ENCODE data around the gene PATL2. TPM values are rescaled to one million over a fixed set of nuclear protein-coding genes. Genes with fewer than 3 reads are reported as not detected.
"Not testable (repeated sequence)": the region's sequence is repeated elsewhere in the genome, so short reads cannot be mapped to it uniquely, and the experiment has no call there.

PATL2 gene
- total and polyA plus RNA-seq, 2 donors (not counting 1 experiment from before 2014, with no cell fraction given) = 0.40 to 1.3 TPM

DNA sequence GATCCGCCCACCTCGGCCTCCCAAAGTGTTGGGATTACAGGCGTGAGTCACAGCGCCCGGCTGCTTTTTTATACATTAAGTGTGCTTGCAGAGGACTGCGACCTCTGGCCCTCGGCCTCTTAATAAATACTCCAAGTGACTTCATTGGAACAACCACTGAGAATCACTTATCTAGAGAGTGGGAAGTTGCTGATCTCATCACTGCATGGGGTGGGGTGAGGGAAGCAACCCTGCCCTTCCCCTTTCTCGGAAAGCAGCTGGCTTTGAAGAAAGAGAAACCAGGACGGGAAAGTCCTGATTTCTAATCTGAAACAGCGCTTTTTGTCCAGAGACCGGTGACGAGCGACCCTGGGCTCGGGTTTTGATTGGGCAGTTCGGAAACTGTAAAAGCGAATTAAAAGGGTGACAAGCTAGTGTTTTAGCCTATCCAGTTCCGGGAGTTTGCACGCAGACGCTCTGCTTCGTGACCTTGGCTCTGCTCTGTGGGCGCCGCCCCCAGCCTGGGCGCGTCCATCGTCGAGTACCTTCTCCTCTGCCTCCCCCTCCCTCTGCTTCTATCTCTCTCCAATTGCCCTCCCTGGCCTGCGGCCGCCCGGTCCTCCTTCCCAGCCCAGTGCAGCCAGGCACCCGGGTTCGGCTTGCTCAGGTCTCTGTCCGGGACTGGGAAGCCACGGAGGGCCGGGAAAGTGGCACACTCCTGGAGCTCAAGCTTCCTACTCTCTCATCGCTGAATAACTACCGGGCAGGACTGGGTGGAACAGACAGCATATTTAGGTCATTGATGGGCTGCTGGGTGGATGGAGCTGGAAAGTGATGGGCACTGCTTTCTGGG lies 17.7 kb upstream of the PATL2 start:
- no peaks in the 10 kb centered on the region for H3K36me3 ChIP-seq (ENCODE audit: control insufficient read depth, insufficient read depth, low read length)
- H3K79me2 ChIP-seq (ENCODE audit: control insufficient read depth, insufficient read depth, low read length) = peaks cover 12% of the 10 kb centered on the region
- H3K4me2 ChIP-seq (ENCODE audit: extremely low read depth, insufficient read depth, low read length) = peak overlapping the region; percentile 83
- H3K9me3 ChIP-seq (ENCODE audit: control insufficient read depth, insufficient read depth, low read depth, low read length) = no peaks in the 10 kb centered on the region
- H3K27me3 ChIP-seq (ENCODE audit: control insufficient read depth, insufficient read depth, low read length) = no peaks in the 10 kb centered on the region
- H3K27ac ChIP-seq (ENCODE audit: insufficient read depth, low read length) = peak overlapping the region; percentile 95
- H3K4me1 ChIP-seq (ENCODE audit: control insufficient read depth, extremely low read depth, insufficient read depth, low read length) = peaks cover 10% of the 10 kb centered on the region
- DNase-seq (ENCODE audit: low read depth in 2 of 2) = peak; percentile 98 to 100
- peak overlapping the region; percentile 93 for H3K9ac ChIP-seq (ENCODE audit: insufficient read depth, low read length)
- no peak for TF ChIP-seq EZH2 (IDR thresholded peaks at IDR 0.05; ENCODE audit: low read length, missing control alignments)
- TF ChIP-seq, protein P1, sequence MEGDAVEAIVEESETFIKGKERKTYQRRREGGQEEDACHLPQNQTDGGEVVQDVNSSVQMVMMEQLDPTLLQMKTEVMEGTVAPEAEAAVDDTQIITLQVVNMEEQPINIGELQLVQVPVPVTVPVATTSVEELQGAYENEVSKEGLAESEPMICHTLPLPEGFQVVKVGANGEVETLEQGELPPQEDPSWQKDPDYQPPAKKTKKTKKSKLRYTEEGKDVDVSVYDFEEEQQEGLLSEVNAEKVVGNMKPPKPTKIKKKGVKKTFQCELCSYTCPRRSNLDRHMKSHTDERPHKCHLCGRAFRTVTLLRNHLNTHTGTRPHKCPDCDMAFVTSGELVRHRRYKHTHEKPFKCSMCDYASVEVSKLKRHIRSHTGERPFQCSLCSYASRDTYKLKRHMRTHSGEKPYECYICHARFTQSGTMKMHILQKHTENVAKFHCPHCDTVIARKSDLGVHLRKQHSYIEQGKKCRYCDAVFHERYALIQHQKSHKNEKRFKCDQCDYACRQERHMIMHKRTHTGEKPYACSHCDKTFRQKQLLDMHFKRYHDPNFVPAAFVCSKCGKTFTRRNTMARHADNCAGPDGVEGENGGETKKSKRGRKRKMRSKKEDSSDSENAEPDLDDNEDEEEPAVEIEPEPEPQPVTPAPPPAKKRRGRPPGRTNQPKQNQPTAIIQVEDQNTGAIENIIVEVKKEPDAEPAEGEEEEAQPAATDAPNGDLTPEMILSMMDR (conservative IDR thresholded peaks at IDR 0.05 in 1 of 2, IDR thresholded peaks at IDR 0.05 in 1 of 2; ENCODE audit: low read depth in 1 of 2, low read length in 2 of 2) = no peak
- no peaks in the 10 kb centered on the region for H4K20me1 ChIP-seq (ENCODE audit: control insufficient read depth, extremely low read depth, insufficient read depth, low read length)
- H3K4me3 ChIP-seq (replicated peaks in 1 of 4; ENCODE audit: control extremely low read depth in 1 of 4, insufficient read depth in 1 of 4, low read depth in 3 of 4, low read length in 4 of 4) = peak overlapping the region; percentile 72 to 94 (median 88)
- peak overlapping the region; percentile 63 for H2AFZ ChIP-seq (ENCODE audit: low read length)

DNA sequence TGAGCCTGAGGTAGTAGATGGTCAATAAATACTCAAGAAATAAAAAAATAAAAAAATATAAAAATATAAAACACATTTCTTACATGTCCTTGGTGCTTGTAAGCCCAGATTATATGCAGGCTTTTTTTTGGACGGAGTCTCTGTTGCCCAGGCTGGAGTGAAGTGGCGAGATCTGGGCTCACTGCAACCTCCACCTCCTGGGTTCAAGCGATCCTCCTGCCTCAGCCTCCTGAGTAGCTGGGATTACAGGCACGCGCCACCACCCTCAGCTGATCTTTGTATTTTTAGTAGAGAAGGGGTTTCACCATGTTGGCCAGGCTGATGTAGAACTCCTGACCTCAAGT lies 17.1 kb upstream of the PATL2 start:
- not testable (repeated sequence) for H2AFZ ChIP-seq (ENCODE audit: low read length); H3K4me1 ChIP-seq (ENCODE audit: control insufficient read depth, extremely low read depth, insufficient read depth, low read length); H3K4me2 ChIP-seq (ENCODE audit: extremely low read depth, insufficient read depth, low read length); H3K9me3 ChIP-seq (ENCODE audit: control insufficient read depth, insufficient read depth, low read depth, low read length); DNase-seq (ENCODE audit: low read depth in 2 of 2); H3K9ac ChIP-seq (ENCODE audit: insufficient read depth, low read length); H3K36me3 ChIP-seq (ENCODE audit: control insufficient read depth, insufficient read depth, low read length); H4K20me1 ChIP-seq (ENCODE audit: control insufficient read depth, extremely low read depth, insufficient read depth, low read length); H3K27me3 ChIP-seq (ENCODE audit: control insufficient read depth, insufficient read depth, low read length)
- peak overlapping the region; percentile 83 for H3K27ac ChIP-seq (ENCODE audit: insufficient read depth, low read length)
- H3K4me3 ChIP-seq (replicated peaks in 1 of 4; ENCODE audit: control extremely low read depth in 1 of 4, insufficient read depth in 1 of 4, low read depth in 3 of 4, low read length in 4 of 4) = peak overlapping the region in 1 of 4 experiments; percentile 93
- peaks cover 12% of the 10 kb centered on the region for H3K79me2 ChIP-seq (ENCODE audit: control insufficient read depth, insufficient read depth, low read length)

DNA sequence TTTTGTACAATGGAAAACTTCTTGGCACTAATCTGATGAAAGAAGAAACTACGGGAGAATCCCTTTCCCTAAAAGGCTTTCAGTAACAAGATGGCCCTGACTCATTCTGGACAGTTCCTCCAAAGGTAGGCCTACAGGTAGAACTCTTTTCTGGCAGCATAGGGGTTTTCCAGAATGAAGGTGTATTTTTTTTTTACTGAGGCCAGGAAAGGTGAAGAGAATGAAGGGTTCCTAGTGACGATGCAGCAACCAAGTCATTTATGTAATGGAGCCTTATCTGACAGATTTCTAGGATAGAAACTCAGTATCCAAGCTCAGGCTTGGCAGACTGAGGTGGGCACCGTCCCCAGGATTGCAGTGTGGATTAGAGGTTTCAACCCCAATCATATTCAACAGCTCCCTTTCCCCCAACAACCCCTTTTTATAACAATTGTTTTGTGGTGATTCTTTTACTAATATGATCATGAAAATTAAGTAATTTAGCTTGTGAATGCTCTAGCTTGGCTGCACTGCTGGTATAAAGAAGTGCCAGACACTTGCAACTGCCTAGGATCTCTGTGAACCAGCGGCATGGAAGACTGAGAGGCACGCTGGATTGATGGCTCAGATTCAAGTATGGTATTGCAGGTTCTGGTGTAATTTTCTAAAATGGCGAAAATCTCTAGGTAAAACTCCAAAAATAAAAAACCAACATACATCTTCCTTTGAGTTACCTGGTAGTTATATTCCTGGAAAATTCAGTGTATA lies 16.5 kb upstream of the PATL2 start:
- Histone ChIP-seq H3K27me3 (ENCODE audit: control insufficient read depth, insufficient read depth, low read length) (no peaks in the 10 kb centered on the region), H4K20me1 (ENCODE audit: control insufficient read depth, extremely low read depth, insufficient read depth, low read length) (no peaks in the 10 kb centered on the region), H3K36me3 (ENCODE audit: control insufficient read depth, insufficient read depth, low read length) (no peaks in the 10 kb centered on the region), H2AFZ (ENCODE audit: low read length) (no peak overlapping the region), H3K4me2 (ENCODE audit: extremely low read depth, insufficient read depth, low read length) (no peak overlapping the region), H3K79me2 (ENCODE audit: control insufficient read depth, insufficient read depth, low read length) (peaks cover 12% of the 10 kb centered on the region), H3K4me1 (ENCODE audit: control insufficient read depth, extremely low read depth, insufficient read depth, low read length) (peaks cover 10% of the 10 kb centered on the region), H3K27ac (ENCODE audit: insufficient read depth, low read length) (peak overlapping the region; percentile 83), H3K9me3 (ENCODE audit: control insufficient read depth, insufficient read depth, low read depth, low read length) (no peaks in the 10 kb centered on the region), H3K9ac (ENCODE audit: insufficient read depth, low read length) (no peak overlapping the region), H3K4me3 (replicated peaks in 1 of 4; ENCODE audit: control extremely low read depth in 1 of 4, insufficient read depth in 1 of 4, low read depth in 3 of 4, low read length in 4 of 4) (peak overlapping the region in 1 of 4 experiments; percentile 93)
- no peak for DNase-seq (ENCODE audit: low read depth in 2 of 2)
- TF ChIP-seq, protein P1 (conservative IDR thresholded peaks at IDR 0.05 in 1 of 2, IDR thresholded peaks at IDR 0.05 in 1 of 2; ENCODE audit: low read depth in 1 of 2, low read length in 2 of 2) = no peak
- no peak for TF ChIP-seq EZH2 (IDR thresholded peaks at IDR 0.05; ENCODE audit: low read length, missing control alignments)

All from fibroblast of lung (primary cell).